CD4-positive, alpha-beta T cell treated with Interleukin-4 for 1 hour (primary cell): Measurements from ENCODE around the gene ZNF518A.
"Not testable (repeated sequence)": the region's sequence is repeated elsewhere in the genome, so short reads cannot be mapped to it uniquely, and the experiment has no call there.

Experiments used
- DNase-seq, 2 donors: peaks; one replicate each; pipeline ENCODE4 v3.0.0-alpha.2; 2020 to 2022

Gene ZNF518A

GRCh38 chr10:96137567-96137966, 7.5 kb downstream of the ZNF518A start:
- DNase-seq, result no peak

GRCh38 chr10:96138102-96138501, 8.0 kb downstream of the ZNF518A start:
- no peak for DNase-seq

GRCh38 chr10:96152437-96152836, 22.3 kb downstream of the ZNF518A start:
- DNase-seq, result no peak

GRCh38 chr10:96153070-96153469, 23.0 kb downstream of the ZNF518A start:
- DNase-seq, result no peak

- DNase-seq, result no peak
Measured at GRCh38 chr10:96165726-96166125, 35.6 kb downstream of the ZNF518A start.

GRCh38 chr10:96168546-96168945, 38.4 kb downstream of the ZNF518A start:
- DNase-seq, result no peak

GRCh38 chr10:96170230-96170629, 40.1 kb downstream of the ZNF518A start:
- no peak for DNase-seq

- DNase-seq, result no peak
Measured at GRCh38 chr10:96172666-96173065, 42.6 kb downstream of the ZNF518A start.

- no peak for DNase-seq
Measured at GRCh38 chr10:96176985-96177384, 46.9 kb downstream of the ZNF518A start.

- no peak for DNase-seq
Measured at GRCh38 chr10:96188421-96188820, 58.3 kb downstream of the ZNF518A start.

GRCh38 chr10:96188916-96189315, 58.8 kb downstream of the ZNF518A start:
- no peak for DNase-seq

GRCh38 chr10:96189505-96189904, 59.4 kb downstream of the ZNF518A start:
- not testable (repeated sequence) for DNase-seq

- DNase-seq, result no peak
Measured at GRCh38 chr10:96201525-96201924, 71.4 kb downstream of the ZNF518A start.

GRCh38 chr10:96205580-96205979, 75.5 kb downstream of the ZNF518A start:
- DNase-seq, result no peak

- no peak for DNase-seq
Measured at GRCh38 chr10:96208271-96208670, 78.2 kb downstream of the ZNF518A start.

GRCh38 chr10:96208946-96209345, 78.8 kb downstream of the ZNF518A start:
- DNase-seq, result no peak

- DNase-seq, result no peak
Measured at GRCh38 chr10:96211764-96212163, 81.7 kb downstream of the ZNF518A start.

GRCh38 chr10:96212911-96213310, 82.8 kb downstream of the ZNF518A start:
- DNase-seq, result no peak
